GM21723 (cell line): Measurements from ENCODE around the gene UBR4.
"Not testable (repeated sequence)": the region's sequence is repeated elsewhere in the genome, so short reads cannot be mapped to it uniquely, and the experiment has no call there.

Experiments used
- ATAC-seq: cut with Tn5 transposase; IDR thresholded peaks from one replicate; pipeline ENCODE4 v1.9.1; 2021; ENCODE audit warnings: mild to moderate bottlenecking, moderate library complexity; ENCODE audit not compliant: unreplicated experiment

Gene UBR4

GRCh38 chr1:19191811-19192210 lies 18.3 kb downstream of the UBR4 start:
- no peak for ATAC-seq

GRCh38 chr1:19190468-19190867 lies 19.6 kb downstream of the UBR4 start:
- ATAC-seq, result no peak

- ATAC-seq, result no peak
Measured at GRCh38 chr1:19189270-19189669, 20.8 kb downstream of the UBR4 start.

- ATAC-seq, result no peak
Measured at GRCh38 chr1:19187852-19188251, 22.2 kb downstream of the UBR4 start.

GRCh38 chr1:19186001-19186400 lies 24.1 kb downstream of the UBR4 start:
- ATAC-seq, result no peak

GRCh38 chr1:19182223-19182622 lies 27.8 kb downstream of the UBR4 start:
- ATAC-seq, result no peak

- ATAC-seq, result not testable (repeated sequence)
Measured at GRCh38 chr1:19180265-19180657, 29.8 kb downstream of the UBR4 start.

GRCh38 chr1:19179597-19180264 lies 30.3 kb downstream of the UBR4 start:
- ATAC-seq, result no peak

- ATAC-seq, result no peak
Measured at GRCh38 chr1:19178734-19179398, 31.2 kb downstream of the UBR4 start.

- ATAC-seq, result no peak
Measured at GRCh38 chr1:19177811-19178210, 32.3 kb downstream of the UBR4 start.

- ATAC-seq, result peak; percentile 79
Measured at GRCh38 chr1:19169642-19170041, 40.4 kb downstream of the UBR4 start.

GRCh38 chr1:19167140-19167539 lies 42.9 kb downstream of the UBR4 start:
- no peak for ATAC-seq

- no peak for ATAC-seq
Measured at GRCh38 chr1:19166066-19166465, 44.0 kb downstream of the UBR4 start.

GRCh38 chr1:19165501-19165900 lies 44.6 kb downstream of the UBR4 start:
- no peak for ATAC-seq

GRCh38 chr1:19164274-19165015 lies 45.6 kb downstream of the UBR4 start:
- no peak for ATAC-seq

GRCh38 chr1:19163261-19163660 lies 46.8 kb downstream of the UBR4 start:
- ATAC-seq, result no peak

- ATAC-seq, result no peak
Measured at GRCh38 chr1:19160831-19161230, 49.2 kb downstream of the UBR4 start.

- ATAC-seq, result no peak
Measured at GRCh38 chr1:19157653-19158052, 52.4 kb downstream of the UBR4 start.

GRCh38 chr1:19156676-19157075 lies 53.4 kb downstream of the UBR4 start:
- ATAC-seq, result no peak

- no peak for ATAC-seq
Measured at GRCh38 chr1:19154876-19155275, 55.2 kb downstream of the UBR4 start.

- no peak for ATAC-seq
Measured at GRCh38 chr1:19153169-19153568, 56.9 kb downstream of the UBR4 start.

GRCh38 chr1:19151537-19151936 lies 58.5 kb downstream of the UBR4 start:
- no peak for ATAC-seq
